ENCODE measurements around the gene JAZF1. TPM values are rescaled to one million over a fixed set of nuclear protein-coding genes. Genes with fewer than 3 reads are reported as not detected.

Gene JAZF1
- total RNA-seq, 1 experiment from 2014 or later, result 3.4 TPM

DNA sequence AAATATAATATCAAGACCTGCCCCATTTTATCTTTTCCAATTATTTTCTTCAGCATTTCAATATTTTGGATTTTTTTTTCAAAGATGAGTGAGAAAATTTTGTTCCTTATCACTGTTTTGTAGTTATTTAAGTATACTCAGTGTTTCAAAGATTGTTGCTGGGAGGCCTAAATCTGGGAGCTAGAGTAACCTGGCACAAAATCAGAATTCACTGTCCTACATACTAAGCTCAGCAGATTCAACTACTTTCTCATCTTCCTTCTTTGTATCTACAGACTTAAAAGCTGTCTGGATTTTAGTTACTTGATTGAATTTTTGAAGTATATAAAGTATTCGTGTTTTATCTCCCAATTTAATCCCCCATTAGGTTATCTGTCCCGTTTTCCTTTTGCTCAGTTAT, 354.7 kb downstream of the JAZF1 start:
- no peaks in the 10 kb centered on the region for H3K9me3 ChIP-seq (ENCODE audit: control insufficient read depth in 1 of 2, insufficient read depth in 1 of 2, low read depth in 1 of 2, low read length in 2 of 2)
- TF ChIP-seq, protein P1, sequence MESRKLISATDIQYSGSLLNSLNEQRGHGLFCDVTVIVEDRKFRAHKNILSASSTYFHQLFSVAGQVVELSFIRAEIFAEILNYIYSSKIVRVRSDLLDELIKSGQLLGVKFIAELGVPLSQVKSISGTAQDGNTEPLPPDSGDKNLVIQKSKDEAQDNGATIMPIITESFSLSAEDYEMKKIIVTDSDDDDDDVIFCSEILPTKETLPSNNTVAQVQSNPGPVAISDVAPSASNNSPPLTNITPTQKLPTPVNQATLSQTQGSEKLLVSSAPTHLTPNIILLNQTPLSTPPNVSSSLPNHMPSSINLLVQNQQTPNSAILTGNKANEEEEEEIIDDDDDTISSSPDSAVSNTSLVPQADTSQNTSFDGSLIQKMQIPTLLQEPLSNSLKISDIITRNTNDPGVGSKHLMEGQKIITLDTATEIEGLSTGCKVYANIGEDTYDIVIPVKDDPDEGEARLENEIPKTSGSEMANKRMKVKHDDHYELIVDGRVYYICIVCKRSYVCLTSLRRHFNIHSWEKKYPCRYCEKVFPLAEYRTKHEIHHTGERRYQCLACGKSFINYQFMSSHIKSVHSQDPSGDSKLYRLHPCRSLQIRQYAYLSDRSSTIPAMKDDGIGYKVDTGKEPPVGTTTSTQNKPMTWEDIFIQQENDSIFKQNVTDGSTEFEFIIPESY (IDR thresholded peaks at IDR 0.05; ENCODE audit: extremely low read depth, insufficient replicate concordance, low read length), result no peak
- TF ChIP-seq POLR2A (IDR thresholded peaks at IDR 0.05; ENCODE audit: borderline replicate concordance, extremely low read depth, insufficient read depth, insufficient read length) (no peak), ZNF274 (IDR thresholded peaks at IDR 0.05; ENCODE audit: low read depth, low read length) (no peak), TCF7L2 (IDR thresholded peaks at IDR 0.05; ENCODE audit: borderline replicate concordance, extremely low read depth, insufficient read depth, insufficient read length) (no peak), CBX3 (IDR thresholded peaks at IDR 0.05; ENCODE audit: low read depth) (no peak), SP1 (IDR thresholded peaks at IDR 0.05; ENCODE audit: low read depth) (no peak), SIN3A (IDR thresholded peaks at IDR 0.05; ENCODE audit: low read depth) (no peak), EZH2 (IDR thresholded peaks at IDR 0.05) (no peak), ELF1 (IDR thresholded peaks at IDR 0.05; ENCODE audit: borderline replicate concordance, low read depth) (no peak), EZH2phosphoT487 (IDR thresholded peaks at IDR 0.05; ENCODE audit: borderline replicate concordance) (no peak)
- TF ChIP-seq, protein P2, sequence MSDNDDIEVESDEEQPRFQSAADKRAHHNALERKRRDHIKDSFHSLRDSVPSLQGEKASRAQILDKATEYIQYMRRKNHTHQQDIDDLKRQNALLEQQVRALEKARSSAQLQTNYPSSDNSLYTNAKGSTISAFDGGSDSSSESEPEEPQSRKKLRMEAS (IDR thresholded peaks at IDR 0.05), result no peak
- no peaks in the 10 kb centered on the region for H4K20me1 ChIP-seq (ENCODE audit: insufficient read depth)
- no peaks in the 10 kb centered on the region for H3K27me3 ChIP-seq (ENCODE audit: insufficient read depth, low read length)
- no peak overlapping the region for H3K9ac ChIP-seq (ENCODE audit: low read length)
- H3K9me2 ChIP-seq (ENCODE audit: insufficient read depth), result no peaks in the 10 kb centered on the region
- DNase-seq (ENCODE audit: low read depth, low spot score) (no peak), ATAC-seq (no peak)
- no peaks in the 10 kb centered on the region for H3K79me2 ChIP-seq (ENCODE audit: insufficient read depth, low read length)
- POLR2A ChIA-PET, result interaction anchor here (0.7 kb wide), 1 partner anchor 52 kb away, joined by 3 read pairs; no protein-coding TSS in a partner anchor
- no peaks in the 10 kb centered on the region for H3K4me1 ChIP-seq (ENCODE audit: control insufficient read depth in 1 of 2, insufficient read depth in 2 of 2, low read length in 2 of 2)
- no peak overlapping the region for H3K4me3 ChIP-seq (replicated peaks in 1 of 2; ENCODE audit: low read depth in 1 of 2, low read length in 2 of 2)
- intact Hi-C loops (cut with micrococcal nuclease), result no loop called here
- no peak overlapping the region for H2AFZ ChIP-seq (ENCODE audit: low read depth, low read length, poor library complexity, severe bottlenecking)
- RAD21 ChIA-PET (ENCODE audit: low non-redundant PET in 1 of 2, low total read pairs in 2 of 2, uncharacterized antibody in 2 of 2, unreplicated experiment in 2 of 2), result interaction anchor here in 1 of 2 experiments (1.1 kb wide), 1 partner anchor 81 kb away, joined by 3 read pairs; no protein-coding TSS in a partner anchor
- BruUV-seq (replicated peaks), result no TSS peak
- H3K27ac ChIP-seq (ENCODE audit: low read depth, low read length), result no peak overlapping the region
- no peaks in the 10 kb centered on the region for H3K36me3 ChIP-seq (ENCODE audit: control insufficient read depth in 1 of 2, insufficient read depth in 2 of 2, low read length in 2 of 2)
- H3K4me2 ChIP-seq (ENCODE audit: low read length), result no peak overlapping the region
- CTCF ChIA-PET, result no interaction called here
